ENCODE data around the gene OR2W1. TPM values are rescaled to one million over a fixed set of nuclear protein-coding genes. Genes with fewer than 3 reads are reported as not detected.

OR2W1 gene
- not detected for polyA plus RNA-seq

- no peaks in the 10 kb centered on the region for H3K9me3 ChIP-seq (ENCODE audit: control insufficient read depth in 2 of 2, insufficient read depth in 1 of 2, low read depth in 1 of 2, low read length in 1 of 2)
- no peaks in the 10 kb centered on the region for H3K27me3 ChIP-seq (ENCODE audit: control insufficient read depth in 1 of 2, insufficient read depth in 2 of 2, low read length in 2 of 2)
- no peaks in the 10 kb centered on the region for H3K36me3 ChIP-seq (ENCODE audit: control insufficient read depth in 2 of 2, insufficient read depth in 2 of 2, low read length in 1 of 2)
- H3K4me1 ChIP-seq (ENCODE audit: control insufficient read depth in 2 of 2, insufficient read depth in 2 of 2, low read length in 1 of 2), result no peaks in the 10 kb centered on the region
- no peak within 1 kb of the TSS for H3K4me3 ChIP-seq (ENCODE audit: low read depth in 1 of 2, low read length in 2 of 2)
- no peak within 1 kb of the TSS for H3K27ac ChIP-seq (ENCODE audit: low read depth in 2 of 2, low read length in 1 of 2)
- WGBS, 2 donors, result 66 to 82% methylated on average over 1 of the region's 1 CpG
Measured at GRCh38 chr6:29045075-29045474, at the start of gene OR2W1. TSS of gene OR2W1 (minus strand) at chr6:29045175. CDS start at chr6:29045175, 0 bp downstream.

DNA sequence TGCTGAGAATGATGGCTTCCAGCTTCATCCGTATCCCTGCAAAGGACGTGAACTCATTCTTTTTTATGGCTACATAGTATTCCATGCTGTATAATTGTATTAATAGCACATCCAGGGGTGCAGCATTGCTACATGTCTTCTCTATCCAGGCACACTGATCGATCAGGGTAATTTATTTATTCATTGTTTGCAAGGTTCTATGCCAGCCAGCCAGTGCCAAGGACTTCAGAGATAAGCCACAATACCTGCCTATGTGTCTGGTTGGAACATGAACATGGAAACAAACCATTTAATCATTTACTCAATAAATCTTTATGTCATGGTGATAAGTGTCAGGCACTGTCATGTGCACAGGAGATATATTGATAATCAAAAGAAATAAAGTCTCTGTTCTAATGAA lies 48.0 kb upstream of the OR2W1 start:
- H3K9me3 ChIP-seq (ENCODE audit: control insufficient read depth in 2 of 2, insufficient read depth in 1 of 2, low read depth in 1 of 2, low read length in 1 of 2), result no peaks in the 10 kb centered on the region
- no peaks in the 10 kb centered on the region for H3K4me1 ChIP-seq (ENCODE audit: control insufficient read depth in 2 of 2, insufficient read depth in 2 of 2, low read length in 1 of 2)
- no peaks in the 10 kb centered on the region for H3K27me3 ChIP-seq (ENCODE audit: control insufficient read depth in 1 of 2, insufficient read depth in 2 of 2, low read length in 2 of 2)
- H3K36me3 ChIP-seq (ENCODE audit: control insufficient read depth in 2 of 2, insufficient read depth in 2 of 2, low read length in 1 of 2), result no peaks in the 10 kb centered on the region
- no peak overlapping the region for H3K27ac ChIP-seq (ENCODE audit: low read depth in 2 of 2, low read length in 1 of 2)
- H3K4me3 ChIP-seq (ENCODE audit: low read depth in 1 of 2, low read length in 2 of 2), result no peak overlapping the region
- 76 to 80% methylated on average over 3 of the region's 3 CpGs for WGBS, 2 donors

GRCh38 chr6:29087213-29087612 lies 42.2 kb upstream of the OR2W1 start, which contains the start of gene OR2B3:
TSS of gene OR2B3 (minus strand) at chr6:29087313. CDS start at chr6:29087248, 65 bp downstream.
- Histone ChIP-seq H3K4me3 (ENCODE audit: low read depth in 1 of 2, low read length in 2 of 2) (no peak within 1 kb of the TSS), H3K27ac (ENCODE audit: low read depth in 2 of 2, low read length in 1 of 2) (no peak within 1 kb of the TSS), H3K4me1 (ENCODE audit: control insufficient read depth in 2 of 2, insufficient read depth in 2 of 2, low read length in 1 of 2) (no peaks in the 10 kb centered on the region), H3K27me3 (ENCODE audit: control insufficient read depth in 1 of 2, insufficient read depth in 2 of 2, low read length in 2 of 2) (peaks cover 0 to 2% of the 10 kb centered on the region in 2 donors), H3K9me3 (ENCODE audit: control insufficient read depth in 2 of 2, insufficient read depth in 1 of 2, low read depth in 1 of 2, low read length in 1 of 2) (peaks cover 0 to 2% of the 10 kb centered on the region in 2 donors), H3K36me3 (ENCODE audit: control insufficient read depth in 2 of 2, insufficient read depth in 2 of 2, low read length in 1 of 2) (no peaks in the 10 kb centered on the region)
- 51 to 90% methylated on average over 1 of the region's 1 CpG for WGBS, 2 donors

DNA sequence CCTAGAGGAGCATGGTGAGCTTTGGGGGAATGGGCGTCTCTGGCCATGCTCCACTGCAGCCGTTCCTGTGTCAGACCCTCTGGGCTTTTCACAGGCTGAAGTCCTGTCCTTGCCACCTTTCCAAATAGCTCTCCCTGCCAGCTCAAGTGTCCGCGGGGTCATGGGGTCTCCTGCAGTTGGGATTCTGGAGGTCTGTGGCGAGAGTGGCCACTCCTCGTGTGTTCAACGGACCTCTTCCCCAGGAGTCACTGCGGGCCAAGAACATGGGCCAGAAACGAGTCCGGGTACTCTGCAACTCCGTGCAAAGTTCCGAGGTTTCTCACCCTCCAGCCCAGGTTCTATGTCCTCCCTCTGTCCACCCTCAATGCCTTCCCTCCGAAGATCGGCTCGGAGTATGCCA lies 37.5 kb upstream of the OR2W1 start:
- no peaks in the 10 kb centered on the region for H3K36me3 ChIP-seq (ENCODE audit: control insufficient read depth in 2 of 2, insufficient read depth in 2 of 2, low read length in 1 of 2)
- H3K4me3 ChIP-seq (ENCODE audit: low read depth in 1 of 2, low read length in 2 of 2), result no peak overlapping the region
- no peak overlapping the region for H3K27ac ChIP-seq (ENCODE audit: low read depth in 2 of 2, low read length in 1 of 2)
- peaks cover 0 to 2% of the 10 kb centered on the region in 2 donors for H3K27me3 ChIP-seq (ENCODE audit: control insufficient read depth in 1 of 2, insufficient read depth in 2 of 2, low read length in 2 of 2)
- H3K4me1 ChIP-seq (ENCODE audit: control insufficient read depth in 2 of 2, insufficient read depth in 2 of 2, low read length in 1 of 2), result no peaks in the 10 kb centered on the region
- H3K9me3 ChIP-seq (ENCODE audit: control insufficient read depth in 2 of 2, insufficient read depth in 1 of 2, low read depth in 1 of 2, low read length in 1 of 2), result peaks cover 0 to 2% of the 10 kb centered on the region in 2 donors
- WGBS, 2 donors, result 91 to 92% methylated on average over 15 of the region's 15 CpGs

DNA sequence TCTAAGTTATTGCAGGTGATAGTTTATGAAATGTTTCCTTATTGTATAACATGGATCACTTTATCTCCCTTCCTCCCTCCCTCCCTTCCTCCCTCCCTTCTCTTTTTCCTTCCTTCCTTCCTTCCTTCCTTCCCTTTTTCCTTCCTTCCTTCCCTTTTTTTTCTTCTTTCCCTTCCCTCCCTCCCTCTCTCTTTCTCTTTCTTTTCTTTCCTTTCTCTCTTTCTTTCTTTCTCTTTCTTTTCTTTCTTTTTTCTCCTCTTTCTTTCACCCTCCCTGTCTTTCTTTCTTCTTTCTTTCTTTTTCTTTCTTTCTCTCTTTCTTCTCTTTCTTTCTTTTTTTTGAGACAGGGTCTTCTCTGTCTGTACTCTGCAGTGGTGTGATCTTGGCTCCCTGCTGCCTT lies 36.3 kb upstream of the OR2W1 start:
- H3K27ac ChIP-seq (ENCODE audit: low read depth in 2 of 2, low read length in 1 of 2), result no peak overlapping the region
- H3K9me3 ChIP-seq (ENCODE audit: control insufficient read depth in 2 of 2, insufficient read depth in 1 of 2, low read depth in 1 of 2, low read length in 1 of 2), result no peaks in the 10 kb centered on the region
- H3K4me1 ChIP-seq (ENCODE audit: control insufficient read depth in 2 of 2, insufficient read depth in 2 of 2, low read length in 1 of 2), result no peaks in the 10 kb centered on the region
- no peak overlapping the region for H3K4me3 ChIP-seq (ENCODE audit: low read depth in 1 of 2, low read length in 2 of 2)
- no peaks in the 10 kb centered on the region for H3K36me3 ChIP-seq (ENCODE audit: control insufficient read depth in 2 of 2, insufficient read depth in 2 of 2, low read length in 1 of 2)
- H3K27me3 ChIP-seq (ENCODE audit: control insufficient read depth in 1 of 2, insufficient read depth in 2 of 2, low read length in 2 of 2), result no peaks in the 10 kb centered on the region

- 83 to 84% methylated on average over 1 of the region's 1 CpG for WGBS, 2 donors
- no peaks in the 10 kb centered on the region for H3K4me1 ChIP-seq (ENCODE audit: control insufficient read depth in 2 of 2, insufficient read depth in 2 of 2, low read length in 1 of 2)
- no peak overlapping the region for H3K27ac ChIP-seq (ENCODE audit: low read depth in 2 of 2, low read length in 1 of 2)
- H3K36me3 ChIP-seq (ENCODE audit: control insufficient read depth in 2 of 2, insufficient read depth in 2 of 2, low read length in 1 of 2), result no peaks in the 10 kb centered on the region
- no peak overlapping the region for H3K4me3 ChIP-seq (ENCODE audit: low read depth in 1 of 2, low read length in 2 of 2)
- no peaks in the 10 kb centered on the region for H3K9me3 ChIP-seq (ENCODE audit: control insufficient read depth in 2 of 2, insufficient read depth in 1 of 2, low read depth in 1 of 2, low read length in 1 of 2)
- H3K27me3 ChIP-seq (ENCODE audit: control insufficient read depth in 1 of 2, insufficient read depth in 2 of 2, low read length in 2 of 2), result no peaks in the 10 kb centered on the region
Measured at GRCh38 chr6:29079203-29079602, 34.2 kb upstream of the OR2W1 start.

DNA sequence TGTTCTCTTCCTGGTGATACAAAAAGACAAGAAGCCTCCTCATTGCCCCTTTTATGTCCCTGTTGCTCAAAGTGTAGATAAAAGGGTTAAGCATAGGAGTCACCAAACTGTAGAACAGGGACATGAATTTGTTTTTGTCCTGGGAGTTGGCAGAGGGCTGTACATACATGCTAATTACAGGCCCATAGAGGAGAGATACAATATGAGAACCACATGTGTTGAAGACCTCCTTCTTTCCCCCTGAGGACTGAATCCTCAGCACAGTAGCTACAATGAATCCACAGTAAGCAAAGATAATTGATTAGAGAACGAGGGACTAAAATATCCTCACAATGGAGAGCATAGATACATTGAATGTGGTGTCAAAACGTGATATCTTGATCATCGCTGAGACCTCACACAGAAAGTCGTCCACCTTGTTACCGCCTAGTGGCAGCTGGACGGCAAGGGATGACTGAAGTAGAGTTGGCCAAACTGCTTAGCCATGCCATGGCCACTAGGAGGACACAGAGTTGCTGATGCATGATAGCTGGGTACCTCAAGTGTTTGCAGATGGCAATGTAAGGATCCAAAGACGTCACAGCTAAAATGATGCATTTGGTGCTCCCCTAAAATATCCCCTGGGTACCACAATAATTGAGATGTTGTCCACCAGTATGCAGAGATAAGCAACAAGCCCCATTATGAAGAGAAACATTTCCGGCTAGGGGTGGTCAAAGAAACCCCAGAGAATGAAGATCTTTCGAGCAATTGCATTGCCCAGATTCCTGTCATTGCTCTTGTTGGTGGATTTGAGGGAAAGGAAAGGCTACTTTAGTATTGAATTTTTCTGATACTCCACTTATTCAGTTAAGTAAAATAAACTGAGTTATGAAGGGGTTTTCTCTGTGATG lies 27.1 kb upstream of the OR2W1 start:
- H3K4me1 ChIP-seq (ENCODE audit: control insufficient read depth in 2 of 2, insufficient read depth in 2 of 2, low read length in 1 of 2), result no peaks in the 10 kb centered on the region
- no peaks in the 10 kb centered on the region for H3K27me3 ChIP-seq (ENCODE audit: control insufficient read depth in 1 of 2, insufficient read depth in 2 of 2, low read length in 2 of 2)
- no peaks in the 10 kb centered on the region for H3K36me3 ChIP-seq (ENCODE audit: control insufficient read depth in 2 of 2, insufficient read depth in 2 of 2, low read length in 1 of 2)
- H3K9me3 ChIP-seq (ENCODE audit: control insufficient read depth in 2 of 2, insufficient read depth in 1 of 2, low read depth in 1 of 2, low read length in 1 of 2), result no peaks in the 10 kb centered on the region
- no peak overlapping the region for H3K4me3 ChIP-seq (ENCODE audit: low read depth in 1 of 2, low read length in 2 of 2)
- 33 to 35% methylated on average over 9 of the region's 9 CpGs for WGBS, 2 donors
- H3K27ac ChIP-seq (ENCODE audit: low read depth in 2 of 2, low read length in 1 of 2), result no peak overlapping the region

GRCh38 chr6:29051680-29052079 lies 6.7 kb upstream of the OR2W1 start:
- H3K4me1 ChIP-seq (ENCODE audit: control insufficient read depth in 2 of 2, insufficient read depth in 2 of 2, low read length in 1 of 2), result no peaks in the 10 kb centered on the region
- no peak overlapping the region for H3K4me3 ChIP-seq (ENCODE audit: low read depth in 1 of 2, low read length in 2 of 2)
- H3K9me3 ChIP-seq (ENCODE audit: control insufficient read depth in 2 of 2, insufficient read depth in 1 of 2, low read depth in 1 of 2, low read length in 1 of 2), result no peaks in the 10 kb centered on the region
- H3K27ac ChIP-seq (ENCODE audit: low read depth in 2 of 2, low read length in 1 of 2), result no peak overlapping the region
- no peaks in the 10 kb centered on the region for H3K27me3 ChIP-seq (ENCODE audit: control insufficient read depth in 1 of 2, insufficient read depth in 2 of 2, low read length in 2 of 2)
- WGBS, 2 donors, result 87% methylated on average over 3 of the region's 3 CpGs
- no peaks in the 10 kb centered on the region for H3K36me3 ChIP-seq (ENCODE audit: control insufficient read depth in 2 of 2, insufficient read depth in 2 of 2, low read length in 1 of 2)

DNA sequence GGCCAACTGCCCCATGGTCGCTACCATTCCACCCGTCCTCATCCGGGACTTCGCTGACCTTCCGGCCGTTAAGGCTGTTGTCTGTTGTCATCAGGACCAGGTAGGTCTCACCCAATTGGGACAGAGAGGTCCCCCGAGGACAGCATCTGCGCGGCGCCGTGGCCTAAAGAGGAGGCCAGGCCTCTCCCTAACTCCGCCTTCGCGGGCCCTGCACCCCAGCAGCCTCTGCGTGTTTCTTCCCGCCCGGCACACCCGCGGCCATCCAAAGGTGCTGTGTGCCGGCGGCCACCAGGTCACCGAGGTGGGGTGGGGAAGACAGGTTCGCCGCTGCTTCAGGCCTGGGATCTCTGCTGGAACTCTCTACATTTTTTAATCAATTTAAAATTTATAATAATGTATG lies 9.0 kb downstream of the OR2W1 start:
- H3K9me3 ChIP-seq (ENCODE audit: control insufficient read depth in 2 of 2, insufficient read depth in 1 of 2, low read depth in 1 of 2, low read length in 1 of 2), result peaks cover 0 to 2% of the 10 kb centered on the region in 2 donors
- 91 to 92% methylated on average over 24 of the region's 24 CpGs for WGBS, 2 donors
- H3K27me3 ChIP-seq (ENCODE audit: control insufficient read depth in 1 of 2, insufficient read depth in 2 of 2, low read length in 2 of 2), result peaks cover 0 to 3% of the 10 kb centered on the region in 2 donors
- H3K36me3 ChIP-seq (ENCODE audit: control insufficient read depth in 2 of 2, insufficient read depth in 2 of 2, low read length in 1 of 2), result no peaks in the 10 kb centered on the region
- no peak overlapping the region for H3K4me3 ChIP-seq (ENCODE audit: low read depth in 1 of 2, low read length in 2 of 2)
- no peak overlapping the region for H3K27ac ChIP-seq (ENCODE audit: low read depth in 2 of 2, low read length in 1 of 2)
- no peaks in the 10 kb centered on the region for H3K4me1 ChIP-seq (ENCODE audit: control insufficient read depth in 2 of 2, insufficient read depth in 2 of 2, low read length in 1 of 2)

DNA sequence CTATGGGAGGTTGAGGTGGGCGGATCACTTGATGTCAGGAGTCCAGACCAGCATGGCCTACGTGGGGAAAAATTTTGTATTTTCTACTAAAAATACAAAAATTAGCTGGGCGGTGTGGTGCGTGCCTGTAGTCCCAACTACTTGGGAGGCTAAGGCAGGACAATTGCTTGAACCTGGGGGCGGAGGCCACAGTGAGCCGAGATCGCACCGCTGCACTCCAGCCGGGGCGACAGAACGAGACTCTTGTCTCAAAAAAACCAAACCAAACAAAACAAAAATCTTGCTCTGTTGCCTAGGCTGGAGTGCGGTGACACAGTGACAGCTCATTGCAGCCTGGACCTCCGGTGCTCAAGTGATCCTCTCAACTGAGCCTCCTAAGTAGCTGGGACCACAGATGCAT lies 16.2 kb downstream of the OR2W1 start:
- H3K9me3 ChIP-seq (ENCODE audit: control insufficient read depth in 2 of 2, insufficient read depth in 1 of 2, low read depth in 1 of 2, low read length in 1 of 2), result no peaks in the 10 kb centered on the region
- no peak overlapping the region for H3K27ac ChIP-seq (ENCODE audit: low read depth in 2 of 2, low read length in 1 of 2)
- no peaks in the 10 kb centered on the region for H3K36me3 ChIP-seq (ENCODE audit: control insufficient read depth in 2 of 2, insufficient read depth in 2 of 2, low read length in 1 of 2)
- no peaks in the 10 kb centered on the region for H3K27me3 ChIP-seq (ENCODE audit: control insufficient read depth in 1 of 2, insufficient read depth in 2 of 2, low read length in 2 of 2)
- no peaks in the 10 kb centered on the region for H3K4me1 ChIP-seq (ENCODE audit: control insufficient read depth in 2 of 2, insufficient read depth in 2 of 2, low read length in 1 of 2)
- H3K4me3 ChIP-seq (ENCODE audit: low read depth in 1 of 2, low read length in 2 of 2), result no peak overlapping the region
- 90 to 93% methylated on average over 13 of the region's 13 CpGs for WGBS, 2 donors
